ENCODE data around the gene PRKD1.
"Not testable (repeated sequence)": the region's sequence is repeated elsewhere in the genome, so short reads cannot be mapped to it uniquely, and the experiment has no call there.

The PRKD1 gene

GRCh38 chr14:29709490-29709889, 218.2 kb downstream of the PRKD1 start:
- H3K27me3 Mint-ChIP-seq: no peaks in the 10 kb centered on the region
- peaks cover 24% of the 10 kb centered on the region for H3K9me3 Mint-ChIP-seq
- intact Hi-C loops (cut with micrococcal nuclease): no loop called here
- H3K4me3 Mint-ChIP-seq: no peak overlapping the region
- H3K36me3 Mint-ChIP-seq (ENCODE audit: low read depth): no peaks in the 10 kb centered on the region
- H3K4me1 Mint-ChIP-seq (ENCODE audit: low read depth): no peaks in the 10 kb centered on the region
- H3K27ac Mint-ChIP-seq: no peak overlapping the region

- Mint-ChIP-seq H3K27ac (no peak overlapping the region), H3K9me3 (peaks cover 24% of the 10 kb centered on the region), H3K4me1 (ENCODE audit: low read depth) (no peaks in the 10 kb centered on the region), H3K36me3 (ENCODE audit: low read depth) (no peaks in the 10 kb centered on the region), H3K27me3 (no peaks in the 10 kb centered on the region), H3K4me3 (no peak overlapping the region)
- intact Hi-C loops (cut with micrococcal nuclease): no loop called here
These were observed 220.9 kb downstream of the PRKD1 start for GRCh38 chr14:29706700-29707099.

- Mint-ChIP-seq H3K4me3 (no peak overlapping the region), H3K4me1 (ENCODE audit: low read depth) (no peaks in the 10 kb centered on the region), H3K36me3 (ENCODE audit: low read depth) (no peaks in the 10 kb centered on the region), H3K9me3 (peaks cover 24% of the 10 kb centered on the region), H3K27me3 (no peaks in the 10 kb centered on the region), H3K27ac (no peak overlapping the region)
- intact Hi-C loops (cut with micrococcal nuclease): no loop called here
These were observed 221.8 kb downstream of the PRKD1 start for GRCh38 chr14:29705801-29706200.

- H3K9me3 Mint-ChIP-seq; intact Hi-C loops (cut with micrococcal nuclease): not testable (repeated sequence)
These were observed 238.1 kb downstream of the PRKD1 start for GRCh38 chr14:29689597-29689996.

GRCh38 chr14:29687866-29688265, 239.8 kb downstream of the PRKD1 start:
- no peaks in the 10 kb centered on the region for H3K27me3 Mint-ChIP-seq
- intact Hi-C loops (cut with micrococcal nuclease): no loop called here
- H3K4me3 Mint-ChIP-seq: no peak overlapping the region
- no peaks in the 10 kb centered on the region for H3K4me1 Mint-ChIP-seq (ENCODE audit: low read depth)
- H3K27ac Mint-ChIP-seq: no peak overlapping the region
- H3K9me3 Mint-ChIP-seq: no peaks in the 10 kb centered on the region
- H3K36me3 Mint-ChIP-seq (ENCODE audit: low read depth): no peaks in the 10 kb centered on the region

More at GRCh38 chr14:29689597-29689996, 238.1 kb downstream of the PRKD1 start:
- H3K4me1 Mint-ChIP-seq (ENCODE audit: low read depth); H3K27me3 Mint-ChIP-seq; H3K36me3 Mint-ChIP-seq (ENCODE audit: low read depth); H3K4me3 Mint-ChIP-seq; H3K27ac Mint-ChIP-seq: not testable (repeated sequence)

- intact Hi-C loops (cut with micrococcal nuclease): no loop called here
- no peaks in the 10 kb centered on the region for H3K27me3 Mint-ChIP-seq
- H3K9me3 Mint-ChIP-seq: no peaks in the 10 kb centered on the region
- H3K27ac Mint-ChIP-seq: no peak overlapping the region
- H3K4me3 Mint-ChIP-seq: no peak overlapping the region
- no peaks in the 10 kb centered on the region for H3K4me1 Mint-ChIP-seq (ENCODE audit: low read depth)
- H3K36me3 Mint-ChIP-seq (ENCODE audit: low read depth): no peaks in the 10 kb centered on the region
These were observed 240.4 kb downstream of the PRKD1 start for GRCh38 chr14:29687071-29687765.

GRCh38 chr14:29684926-29685325, 242.7 kb downstream of the PRKD1 start:
- no peaks in the 10 kb centered on the region for H3K9me3 Mint-ChIP-seq
- no peaks in the 10 kb centered on the region for H3K27me3 Mint-ChIP-seq
- no peak overlapping the region for H3K27ac Mint-ChIP-seq
- intact Hi-C loops (cut with micrococcal nuclease): no loop called here
- H3K4me3 Mint-ChIP-seq: no peak overlapping the region
- no peaks in the 10 kb centered on the region for H3K36me3 Mint-ChIP-seq (ENCODE audit: low read depth)
- H3K4me1 Mint-ChIP-seq (ENCODE audit: low read depth): no peaks in the 10 kb centered on the region

GRCh38 chr14:29682789-29683188, 244.9 kb downstream of the PRKD1 start:
- no peak overlapping the region for H3K4me3 Mint-ChIP-seq
- no peaks in the 10 kb centered on the region for H3K9me3 Mint-ChIP-seq
- no peaks in the 10 kb centered on the region for H3K4me1 Mint-ChIP-seq (ENCODE audit: low read depth)
- no peaks in the 10 kb centered on the region for H3K36me3 Mint-ChIP-seq (ENCODE audit: low read depth)
- intact Hi-C loops (cut with micrococcal nuclease): no loop called here
- H3K27ac Mint-ChIP-seq: no peak overlapping the region
- H3K27me3 Mint-ChIP-seq: no peaks in the 10 kb centered on the region

- Mint-ChIP-seq H3K27me3 (no peaks in the 10 kb centered on the region), H3K4me3 (no peak overlapping the region), H3K27ac (no peak overlapping the region), H3K4me1 (ENCODE audit: low read depth) (no peaks in the 10 kb centered on the region), H3K36me3 (ENCODE audit: low read depth) (no peaks in the 10 kb centered on the region), H3K9me3 (no peaks in the 10 kb centered on the region)
- intact Hi-C loops (cut with micrococcal nuclease): no loop called here
These were observed 246.3 kb downstream of the PRKD1 start for GRCh38 chr14:29681316-29681715.

GRCh38 chr14:29674566-29675285, 252.9 kb downstream of the PRKD1 start:
- no peaks in the 10 kb centered on the region for H3K9me3 Mint-ChIP-seq
- intact Hi-C loops (cut with micrococcal nuclease): no loop called here
- H3K4me1 Mint-ChIP-seq (ENCODE audit: low read depth): no peaks in the 10 kb centered on the region
- H3K27ac Mint-ChIP-seq: no peak overlapping the region
- no peak overlapping the region for H3K4me3 Mint-ChIP-seq
- no peaks in the 10 kb centered on the region for H3K27me3 Mint-ChIP-seq
- no peaks in the 10 kb centered on the region for H3K36me3 Mint-ChIP-seq (ENCODE audit: low read depth)

- no peaks in the 10 kb centered on the region for H3K9me3 Mint-ChIP-seq
- H3K36me3 Mint-ChIP-seq (ENCODE audit: low read depth): no peaks in the 10 kb centered on the region
- intact Hi-C loops (cut with micrococcal nuclease): no loop called here
- no peaks in the 10 kb centered on the region for H3K4me1 Mint-ChIP-seq (ENCODE audit: low read depth)
- H3K27me3 Mint-ChIP-seq: no peaks in the 10 kb centered on the region
- no peak overlapping the region for H3K4me3 Mint-ChIP-seq
- H3K27ac Mint-ChIP-seq: no peak overlapping the region
These were observed 254.8 kb downstream of the PRKD1 start for GRCh38 chr14:29672831-29673230.

- no peaks in the 10 kb centered on the region for H3K9me3 Mint-ChIP-seq
- no peaks in the 10 kb centered on the region for H3K27me3 Mint-ChIP-seq
- no peak overlapping the region for H3K4me3 Mint-ChIP-seq
- no peaks in the 10 kb centered on the region for H3K36me3 Mint-ChIP-seq (ENCODE audit: low read depth)
- intact Hi-C loops (cut with micrococcal nuclease): no loop called here
- no peaks in the 10 kb centered on the region for H3K4me1 Mint-ChIP-seq (ENCODE audit: low read depth)
- H3K27ac Mint-ChIP-seq: no peak overlapping the region
These were observed 256.6 kb downstream of the PRKD1 start for GRCh38 chr14:29671034-29671433.

- Mint-ChIP-seq H3K4me1 (ENCODE audit: low read depth) (no peaks in the 10 kb centered on the region), H3K9me3 (no peaks in the 10 kb centered on the region), H3K36me3 (ENCODE audit: low read depth) (no peaks in the 10 kb centered on the region), H3K27me3 (no peaks in the 10 kb centered on the region), H3K27ac (no peak overlapping the region), H3K4me3 (no peak overlapping the region)
- intact Hi-C loops (cut with micrococcal nuclease): no loop called here
These were observed 259.4 kb downstream of the PRKD1 start for GRCh38 chr14:29668201-29668600.

- H3K27ac Mint-ChIP-seq: no peak overlapping the region
- intact Hi-C loops (cut with micrococcal nuclease): no loop called here
- H3K4me3 Mint-ChIP-seq: no peak overlapping the region
- H3K4me1 Mint-ChIP-seq (ENCODE audit: low read depth): no peaks in the 10 kb centered on the region
- H3K36me3 Mint-ChIP-seq (ENCODE audit: low read depth): no peaks in the 10 kb centered on the region
- no peaks in the 10 kb centered on the region for H3K9me3 Mint-ChIP-seq
- H3K27me3 Mint-ChIP-seq: no peaks in the 10 kb centered on the region
These were observed 263.1 kb downstream of the PRKD1 start for GRCh38 chr14:29664515-29664914.

Data from dendritic cell treated with granulocyte-macrophage colony-stimulating factor and Interleukin-4, amounts not matched to agents 40 ng/mL and 50 ng/mL, for 4 days (primary cell).